Stimulated activated memory B cell treated with anti-CD40 and anti-IgM and Interleukin-4, amounts not matched to agents 10 μg/mL and 1 μg/mL and 100 μg/mL, for 72 hours (primary cell): ENCODE measurements around the gene TICRR.

Experiments used
- ATAC-seq: fragments of 150-1000 bp; cut with Tn5 transposase; 2 replicates; pipeline ENCODE4 v1.10.0; 2021
- H3K27ac Mint-ChIP-seq: one replicate; pipeline ENCODE4 v1.8.0; 2022; ENCODE audit warnings: mild to moderate bottlenecking, mixed read lengths
- H3K27me3 Mint-ChIP-seq: one replicate; pipeline ENCODE4 v1.8.0; 2022; ENCODE audit warnings: mixed read lengths
- H3K36me3 Mint-ChIP-seq: one replicate; pipeline ENCODE4 v1.8.0; 2022; ENCODE audit warnings: mixed read lengths
- H3K4me1 Mint-ChIP-seq: one replicate; pipeline ENCODE4 v1.8.0; 2022; ENCODE audit warnings: mixed read lengths
- H3K4me3 Mint-ChIP-seq: one replicate; pipeline ENCODE4 v1.8.0; 2022; ENCODE audit warnings: mild to moderate bottlenecking, moderate library complexity, mixed read lengths
- H3K9me3 Mint-ChIP-seq: one replicate; pipeline ENCODE4 v1.8.0; 2022; ENCODE audit warnings: mixed read lengths

TICRR gene

GRCh38 chr15:89631902-89632264 is 56.6 kb downstream of the TICRR start:
- peaks cover 5% of the 10 kb centered on the region for H3K9me3 Mint-ChIP-seq
- no peak overlapping the region for H3K4me3 Mint-ChIP-seq
- H3K4me1 Mint-ChIP-seq = peaks cover 5% of the 10 kb centered on the region
- peaks cover 6% of the 10 kb centered on the region for H3K36me3 Mint-ChIP-seq
- no peaks in the 10 kb centered on the region for H3K27me3 Mint-ChIP-seq
- no peak overlapping the region for H3K27ac Mint-ChIP-seq
- ATAC-seq = no peak

- H3K9me3 Mint-ChIP-seq = peaks cover 5% of the 10 kb centered on the region
- H3K4me1 Mint-ChIP-seq = peaks cover 5% of the 10 kb centered on the region
- H3K4me3 Mint-ChIP-seq = no peak overlapping the region
- no peaks in the 10 kb centered on the region for H3K27me3 Mint-ChIP-seq
- peaks cover 6% of the 10 kb centered on the region for H3K36me3 Mint-ChIP-seq
- no peak for ATAC-seq
- H3K27ac Mint-ChIP-seq = no peak overlapping the region
Measured at GRCh38 chr15:89632563-89633430, 57.5 kb downstream of the TICRR start.

- H3K27ac Mint-ChIP-seq = no peak overlapping the region
- no peak overlapping the region for H3K4me3 Mint-ChIP-seq
- no peak for ATAC-seq
- peaks cover 5% of the 10 kb centered on the region for H3K9me3 Mint-ChIP-seq
- peaks cover 6% of the 10 kb centered on the region for H3K36me3 Mint-ChIP-seq
- no peaks in the 10 kb centered on the region for H3K27me3 Mint-ChIP-seq
- peaks cover 5% of the 10 kb centered on the region for H3K4me1 Mint-ChIP-seq
Measured at GRCh38 chr15:89633585-89633984, 58.3 kb downstream of the TICRR start.

- no peak overlapping the region for H3K27ac Mint-ChIP-seq
- peaks cover 4% of the 10 kb centered on the region for H3K9me3 Mint-ChIP-seq
- no peak for ATAC-seq
- no peak overlapping the region for H3K4me3 Mint-ChIP-seq
- H3K4me1 Mint-ChIP-seq = peaks cover 6% of the 10 kb centered on the region
- no peaks in the 10 kb centered on the region for H3K36me3 Mint-ChIP-seq
- no peaks in the 10 kb centered on the region for H3K27me3 Mint-ChIP-seq
Measured at GRCh38 chr15:89640245-89640644, 65.0 kb downstream of the TICRR start.

- H3K36me3 Mint-ChIP-seq = no peaks in the 10 kb centered on the region
- H3K9me3 Mint-ChIP-seq = no peaks in the 10 kb centered on the region
- ATAC-seq = peak; percentile 72
Measured at GRCh38 chr15:89641053-89641452, 65.8 kb downstream of the TICRR start.

GRCh38 chr15:89642106-89642505 is 66.8 kb downstream of the TICRR start:
- H3K4me1 Mint-ChIP-seq = peaks cover 9% of the 10 kb centered on the region
- no peaks in the 10 kb centered on the region for H3K9me3 Mint-ChIP-seq
- H3K27ac Mint-ChIP-seq = no peak overlapping the region
- H3K36me3 Mint-ChIP-seq = no peaks in the 10 kb centered on the region
- ATAC-seq = no peak
- H3K27me3 Mint-ChIP-seq = peaks cover 16% of the 10 kb centered on the region
- no peak overlapping the region for H3K4me3 Mint-ChIP-seq

More at GRCh38 chr15:89641053-89641452, 65.8 kb downstream of the TICRR start:
- H3K4me1 Mint-ChIP-seq = peaks cover 6% of the 10 kb centered on the region
- peaks cover 5% of the 10 kb centered on the region for H3K27me3 Mint-ChIP-seq
- H3K4me3 Mint-ChIP-seq = no peak overlapping the region
- no peak overlapping the region for H3K27ac Mint-ChIP-seq

- peaks cover 15% of the 10 kb centered on the region for H3K4me1 Mint-ChIP-seq
- ATAC-seq = no peak
- no peak overlapping the region for H3K4me3 Mint-ChIP-seq
- H3K27me3 Mint-ChIP-seq = peaks cover 23% of the 10 kb centered on the region
- no peak overlapping the region for H3K27ac Mint-ChIP-seq
- no peaks in the 10 kb centered on the region for H3K36me3 Mint-ChIP-seq
- H3K9me3 Mint-ChIP-seq = no peaks in the 10 kb centered on the region
Measured at GRCh38 chr15:89645680-89646079, 70.4 kb downstream of the TICRR start.

- no peak overlapping the region for H3K27ac Mint-ChIP-seq
- H3K27me3 Mint-ChIP-seq = peaks cover 27% of the 10 kb centered on the region
- ATAC-seq = no peak
- no peaks in the 10 kb centered on the region for H3K9me3 Mint-ChIP-seq
- no peaks in the 10 kb centered on the region for H3K36me3 Mint-ChIP-seq
- H3K4me3 Mint-ChIP-seq = no peak overlapping the region
- H3K4me1 Mint-ChIP-seq = peaks cover 9% of the 10 kb centered on the region
Measured at GRCh38 chr15:89646416-89647141, 71.3 kb downstream of the TICRR start.

- no peak overlapping the region for H3K27ac Mint-ChIP-seq
- peaks cover 9% of the 10 kb centered on the region for H3K4me1 Mint-ChIP-seq
- H3K9me3 Mint-ChIP-seq = no peaks in the 10 kb centered on the region
- no peaks in the 10 kb centered on the region for H3K36me3 Mint-ChIP-seq
- ATAC-seq = peak; percentile 56
- peaks cover 34% of the 10 kb centered on the region for H3K27me3 Mint-ChIP-seq
- H3K4me3 Mint-ChIP-seq = no peak overlapping the region
Measured at GRCh38 chr15:89647191-89647851, 72.1 kb downstream of the TICRR start.

GRCh38 chr15:89648106-89649012 is 73.1 kb downstream of the TICRR start:
- peak; percentile 39 for ATAC-seq
- H3K4me3 Mint-ChIP-seq = no peak overlapping the region
- H3K27me3 Mint-ChIP-seq = peaks cover 45% of the 10 kb centered on the region
- peaks cover 9% of the 10 kb centered on the region for H3K4me1 Mint-ChIP-seq
- no peak overlapping the region for H3K27ac Mint-ChIP-seq
- H3K36me3 Mint-ChIP-seq = no peaks in the 10 kb centered on the region
- H3K9me3 Mint-ChIP-seq = no peaks in the 10 kb centered on the region

- H3K4me1 Mint-ChIP-seq = peaks cover 10% of the 10 kb centered on the region
- no peaks in the 10 kb centered on the region for H3K36me3 Mint-ChIP-seq
- H3K27ac Mint-ChIP-seq = no peak overlapping the region
- H3K4me3 Mint-ChIP-seq = no peak overlapping the region
- peaks cover 52% of the 10 kb centered on the region for H3K27me3 Mint-ChIP-seq
- H3K9me3 Mint-ChIP-seq = no peaks in the 10 kb centered on the region
- no peak for ATAC-seq
Measured at GRCh38 chr15:89649013-89649625, 73.8 kb downstream of the TICRR start.

GRCh38 chr15:89649716-89650115 is 74.4 kb downstream of the TICRR start:
- peaks cover 16% of the 10 kb centered on the region for H3K4me1 Mint-ChIP-seq
- no peaks in the 10 kb centered on the region for H3K36me3 Mint-ChIP-seq
- H3K27ac Mint-ChIP-seq = no peak overlapping the region
- peaks cover 58% of the 10 kb centered on the region for H3K27me3 Mint-ChIP-seq
- no peak overlapping the region for H3K4me3 Mint-ChIP-seq
- ATAC-seq = no peak
- H3K9me3 Mint-ChIP-seq = no peaks in the 10 kb centered on the region

- H3K4me1 Mint-ChIP-seq = peaks cover 22% of the 10 kb centered on the region
- H3K27ac Mint-ChIP-seq = no peak overlapping the region
- no peaks in the 10 kb centered on the region for H3K36me3 Mint-ChIP-seq
- H3K27me3 Mint-ChIP-seq = peaks cover 63% of the 10 kb centered on the region
- H3K4me3 Mint-ChIP-seq = no peak overlapping the region
- no peaks in the 10 kb centered on the region for H3K9me3 Mint-ChIP-seq
- no peak for ATAC-seq
Measured at GRCh38 chr15:89652131-89652530, 76.9 kb downstream of the TICRR start.

GRCh38 chr15:89652666-89653065 is 77.4 kb downstream of the TICRR start:
- no peaks in the 10 kb centered on the region for H3K36me3 Mint-ChIP-seq
- peaks cover 63% of the 10 kb centered on the region for H3K27me3 Mint-ChIP-seq
- no peaks in the 10 kb centered on the region for H3K9me3 Mint-ChIP-seq
- H3K27ac Mint-ChIP-seq = no peak overlapping the region
- no peak overlapping the region for H3K4me3 Mint-ChIP-seq
- peaks cover 16% of the 10 kb centered on the region for H3K4me1 Mint-ChIP-seq
- ATAC-seq = no peak
